ENCODE measurements around the gene GLE1. TPM values are rescaled to one million over a fixed set of nuclear protein-coding genes. Genes with fewer than 3 reads are reported as not detected.
"Not testable (repeated sequence)": the region's sequence is repeated elsewhere in the genome, so short reads cannot be mapped to it uniquely, and the experiment has no call there.

Gene GLE1
- total RNA-seq, 1 experiment from 2014 or later: 26.5 TPM

GRCh38 chr9:128577206-128577605, 72.7 kb downstream of the GLE1 start:
- Histone ChIP-seq H3K9me2 (replicated peaks; ENCODE audit: insufficient read depth, low read length) (no peaks in the 10 kb centered on the region), H3K36me3 (ENCODE audit: insufficient read depth, low read length) (peaks cover 73% of the 10 kb centered on the region), H3K4me2 (ENCODE audit: low read depth, low read length, poor library complexity, severe bottlenecking) (no peak overlapping the region), H3K4me3 (ENCODE audit: low read length) (no peak overlapping the region), H3K27ac (ENCODE audit: low read length) (no peak overlapping the region), H4K20me1 (ENCODE audit: insufficient read depth, low read depth, low read length) (peaks cover 5% of the 10 kb centered on the region; the same call in 1 of the 2 replicates), H3K9ac (ENCODE audit: low read length) (no peak overlapping the region), H3K27me3 (ENCODE audit: low read length) (no peaks in the 10 kb centered on the region), H2AFZ (ENCODE audit: low read length) (no peak overlapping the region), H3K79me2 (ENCODE audit: low read length) (peaks cover 12% of the 10 kb centered on the region; the same call in 1 of the 2 replicates), H3K4me1 (ENCODE audit: low read length) (no peaks in the 10 kb centered on the region), H3K9me3 (ENCODE audit: low read length) (no peaks in the 10 kb centered on the region)
- no peak for DNase-seq

- H3K9me3 ChIP-seq (ENCODE audit: low read length): no peaks in the 10 kb centered on the region
- H3K4me3 ChIP-seq (ENCODE audit: low read length): no peak overlapping the region
- H3K4me2 ChIP-seq (ENCODE audit: low read depth, low read length, poor library complexity, severe bottlenecking): no peak overlapping the region
- peaks cover 5% of the 10 kb centered on the region; the same call in 1 of the 2 replicates for H4K20me1 ChIP-seq (ENCODE audit: insufficient read depth, low read depth, low read length)
- H3K9me2 ChIP-seq (replicated peaks; ENCODE audit: insufficient read depth, low read length): no peaks in the 10 kb centered on the region
- H3K36me3 ChIP-seq (ENCODE audit: insufficient read depth, low read length): peaks cover 85% of the 10 kb centered on the region
- H3K27ac ChIP-seq (ENCODE audit: low read length): no peak overlapping the region
- H3K9ac ChIP-seq (ENCODE audit: low read length): no peak overlapping the region
- DNase-seq: no peak
- no peaks in the 10 kb centered on the region for H3K4me1 ChIP-seq (ENCODE audit: low read length)
- H3K27me3 ChIP-seq (ENCODE audit: low read length): no peaks in the 10 kb centered on the region
- H3K79me2 ChIP-seq (ENCODE audit: low read length): 0 out of 2 replicates have a peak, but pooled peaks cover 3% of the 10 kb centered on the region
- no peak overlapping the region for H2AFZ ChIP-seq (ENCODE audit: low read length)
Observed at GRCh38 chr9:128579194-128579593, 74.7 kb downstream of the GLE1 start.

DNA sequence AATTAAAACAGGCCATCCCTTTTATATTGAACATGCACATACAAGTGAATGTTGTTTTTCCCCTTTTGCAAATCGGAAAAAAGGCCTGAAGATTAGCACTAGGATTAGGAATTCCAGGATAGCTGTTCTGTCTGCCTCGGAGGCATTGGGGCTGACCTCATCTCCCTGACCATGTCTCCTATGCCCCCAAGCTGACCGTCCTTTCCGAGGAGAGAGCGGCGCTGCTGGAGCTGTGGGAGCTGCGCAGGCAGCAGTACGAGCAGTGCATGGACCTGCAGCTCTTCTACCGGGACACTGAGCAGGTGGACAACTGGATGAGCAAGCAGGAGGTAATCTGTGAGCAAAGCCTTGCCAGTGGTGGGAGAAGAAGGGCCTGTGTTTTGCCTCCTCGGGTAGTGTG, 76.2 kb downstream of the GLE1 start:
- H3K4me1 ChIP-seq (ENCODE audit: low read length): no peaks in the 10 kb centered on the region

GRCh38 chr9:128585155-128585554, 80.6 kb downstream of the GLE1 start:
- not testable (repeated sequence) for H3K4me2 ChIP-seq (ENCODE audit: low read depth, low read length, poor library complexity, severe bottlenecking); H3K4me1 ChIP-seq (ENCODE audit: low read length); H3K4me3 ChIP-seq (ENCODE audit: low read length); H3K9me3 ChIP-seq (ENCODE audit: low read length); H3K9ac ChIP-seq (ENCODE audit: low read length); H3K9me2 ChIP-seq (replicated peaks; ENCODE audit: insufficient read depth, low read length); DNase-seq; H3K79me2 ChIP-seq (ENCODE audit: low read length); H3K27ac ChIP-seq (ENCODE audit: low read length); H3K27me3 ChIP-seq (ENCODE audit: low read length); H2AFZ ChIP-seq (ENCODE audit: low read length); H4K20me1 ChIP-seq (ENCODE audit: insufficient read depth, low read depth, low read length)
- H3K36me3 ChIP-seq (ENCODE audit: insufficient read depth, low read length): peaks cover 66% of the 10 kb centered on the region

More for the DNA sequence above, 76.2 kb downstream of the GLE1 start:
- Histone ChIP-seq H4K20me1 (ENCODE audit: insufficient read depth, low read depth, low read length) (no peaks in the 10 kb centered on the region), H3K27me3 (ENCODE audit: low read length) (no peaks in the 10 kb centered on the region), H3K4me3 (ENCODE audit: low read length) (no peak overlapping the region), H3K9ac (ENCODE audit: low read length) (no peak overlapping the region), H3K9me2 (replicated peaks; ENCODE audit: insufficient read depth, low read length) (no peaks in the 10 kb centered on the region), H3K4me2 (ENCODE audit: low read depth, low read length, poor library complexity, severe bottlenecking) (no peak overlapping the region), H3K9me3 (ENCODE audit: low read length) (no peaks in the 10 kb centered on the region), H3K79me2 (ENCODE audit: low read length) (no peaks in the 10 kb centered on the region), H3K27ac (ENCODE audit: low read length) (no peak overlapping the region), H3K36me3 (ENCODE audit: insufficient read depth, low read length) (peaks cover 80% of the 10 kb centered on the region), H2AFZ (ENCODE audit: low read length) (no peak overlapping the region)
- no peak for DNase-seq

- not testable (repeated sequence) for DNase-seq; H3K9me2 ChIP-seq (replicated peaks; ENCODE audit: insufficient read depth, low read length); H3K4me2 ChIP-seq (ENCODE audit: low read depth, low read length, poor library complexity, severe bottlenecking); H3K4me3 ChIP-seq (ENCODE audit: low read length); H3K79me2 ChIP-seq (ENCODE audit: low read length); H2AFZ ChIP-seq (ENCODE audit: low read length); H3K4me1 ChIP-seq (ENCODE audit: low read length); H3K9me3 ChIP-seq (ENCODE audit: low read length); H3K27me3 ChIP-seq (ENCODE audit: low read length); H3K27ac ChIP-seq (ENCODE audit: low read length); H3K9ac ChIP-seq (ENCODE audit: low read length); H4K20me1 ChIP-seq (ENCODE audit: insufficient read depth, low read depth, low read length)
- H3K36me3 ChIP-seq (ENCODE audit: insufficient read depth, low read length): peaks cover 53% of the 10 kb centered on the region
Observed at GRCh38 chr9:128586934-128587333, 82.4 kb downstream of the GLE1 start.

- H3K36me3 ChIP-seq (ENCODE audit: insufficient read depth, low read length): peaks cover 49% of the 10 kb centered on the region
- no peak overlapping the region for H3K4me2 ChIP-seq (ENCODE audit: low read depth, low read length, poor library complexity, severe bottlenecking)
- H3K4me3 ChIP-seq (ENCODE audit: low read length): no peak overlapping the region
- no peak overlapping the region for H3K27ac ChIP-seq (ENCODE audit: low read length)
- H3K79me2 ChIP-seq (ENCODE audit: low read length): no peaks in the 10 kb centered on the region
- DNase-seq: no peak
- no peaks in the 10 kb centered on the region for H3K9me2 ChIP-seq (replicated peaks; ENCODE audit: insufficient read depth, low read length)
- H3K27me3 ChIP-seq (ENCODE audit: low read length): no peaks in the 10 kb centered on the region
- H3K9me3 ChIP-seq (ENCODE audit: low read length): no peaks in the 10 kb centered on the region
- H2AFZ ChIP-seq (ENCODE audit: low read length): no peak overlapping the region
- no peaks in the 10 kb centered on the region for H4K20me1 ChIP-seq (ENCODE audit: insufficient read depth, low read depth, low read length)
- H3K4me1 ChIP-seq (ENCODE audit: low read length): no peaks in the 10 kb centered on the region
- H3K9ac ChIP-seq (ENCODE audit: low read length): no peak overlapping the region
Observed at GRCh38 chr9:128587453-128587852, 82.9 kb downstream of the GLE1 start.

- Histone ChIP-seq H3K4me2 (ENCODE audit: low read depth, low read length, poor library complexity, severe bottlenecking) (no peak overlapping the region), H3K27ac (ENCODE audit: low read length) (no peak overlapping the region), H3K9me3 (ENCODE audit: low read length) (no peaks in the 10 kb centered on the region), H4K20me1 (ENCODE audit: insufficient read depth, low read depth, low read length) (no peaks in the 10 kb centered on the region), H3K36me3 (ENCODE audit: insufficient read depth, low read length) (peaks cover 40% of the 10 kb centered on the region), H3K4me1 (ENCODE audit: low read length) (no peaks in the 10 kb centered on the region), H3K79me2 (ENCODE audit: low read length) (no peaks in the 10 kb centered on the region), H3K9me2 (replicated peaks; ENCODE audit: insufficient read depth, low read length) (no peaks in the 10 kb centered on the region), H3K4me3 (ENCODE audit: low read length) (no peak overlapping the region), H3K27me3 (ENCODE audit: low read length) (no peaks in the 10 kb centered on the region), H2AFZ (ENCODE audit: low read length) (no peak overlapping the region), H3K9ac (ENCODE audit: low read length) (no peak overlapping the region)
- DNase-seq: no peak
Observed at GRCh38 chr9:128588581-128589233, 84.2 kb downstream of the GLE1 start.

Measured in Karpas-422 (cell line).